GM13976 (cell line): ENCODE data around the gene MMS19.
A peak's percentile ranks its signal among the peaks of the same experiment; 100 is the strongest.

Experiments used
- DNase-seq: peaks from one replicate; pipeline ENCODE4 v3.0.0; 2012; ENCODE audit warnings: low spot score
- in situ Hi-C: fragments of 300-500 bp; cut with MboI; formaldehyde crosslinking; loops from one replicate; pipeline ENCODE4 v1.12.0; 2022; ENCODE audit warnings: low sequenced_read_pairs, mixed read lengths, inconsistent platforms; ENCODE audit not compliant: unreplicated experiment
- TF ChIP-seq, protein P1 (sequence below): IDR thresholded peaks from 2 replicates; pipeline ENCODE4 v1.5.1; 2012; ENCODE audit warnings: borderline replicate concordance, mild to moderate bottlenecking; ENCODE audit not compliant: insufficient read depth; ENCODE audit errors: extremely low read depth, missing control alignments, control extremely low read depth

Gene MMS19

GRCh38 chr10:97466755-97467154, 31.5 kb downstream of the MMS19 start:
- TF ChIP-seq, protein P1, sequence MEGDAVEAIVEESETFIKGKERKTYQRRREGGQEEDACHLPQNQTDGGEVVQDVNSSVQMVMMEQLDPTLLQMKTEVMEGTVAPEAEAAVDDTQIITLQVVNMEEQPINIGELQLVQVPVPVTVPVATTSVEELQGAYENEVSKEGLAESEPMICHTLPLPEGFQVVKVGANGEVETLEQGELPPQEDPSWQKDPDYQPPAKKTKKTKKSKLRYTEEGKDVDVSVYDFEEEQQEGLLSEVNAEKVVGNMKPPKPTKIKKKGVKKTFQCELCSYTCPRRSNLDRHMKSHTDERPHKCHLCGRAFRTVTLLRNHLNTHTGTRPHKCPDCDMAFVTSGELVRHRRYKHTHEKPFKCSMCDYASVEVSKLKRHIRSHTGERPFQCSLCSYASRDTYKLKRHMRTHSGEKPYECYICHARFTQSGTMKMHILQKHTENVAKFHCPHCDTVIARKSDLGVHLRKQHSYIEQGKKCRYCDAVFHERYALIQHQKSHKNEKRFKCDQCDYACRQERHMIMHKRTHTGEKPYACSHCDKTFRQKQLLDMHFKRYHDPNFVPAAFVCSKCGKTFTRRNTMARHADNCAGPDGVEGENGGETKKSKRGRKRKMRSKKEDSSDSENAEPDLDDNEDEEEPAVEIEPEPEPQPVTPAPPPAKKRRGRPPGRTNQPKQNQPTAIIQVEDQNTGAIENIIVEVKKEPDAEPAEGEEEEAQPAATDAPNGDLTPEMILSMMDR = no peak
- no peak for DNase-seq
- in situ Hi-C loops = no loop called here

DNA sequence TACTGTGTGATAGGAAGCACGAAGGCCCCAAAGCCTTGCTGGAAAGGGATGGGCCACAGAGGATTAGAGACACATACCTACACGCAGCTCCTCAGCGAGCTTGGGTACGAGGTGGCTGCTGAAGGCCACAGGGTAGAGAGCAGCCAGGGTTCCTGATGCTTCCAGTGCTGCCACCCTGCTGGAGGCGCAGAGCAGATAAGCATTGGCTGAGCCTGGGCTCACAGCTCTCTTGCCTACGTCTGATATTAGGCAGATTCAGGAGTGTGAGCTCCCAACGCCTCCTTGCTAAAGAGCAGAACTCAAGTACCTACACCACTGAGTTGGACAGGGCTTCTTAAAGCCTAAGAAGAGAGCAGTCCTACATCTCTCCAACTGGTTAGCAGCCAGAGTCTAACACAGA, 32.2 kb downstream of the MMS19 start:
- TF ChIP-seq, protein P1 = no peak
- in situ Hi-C loops = no loop called here
- DNase-seq = no peak

GRCh38 chr10:97464226-97464625, 34.0 kb downstream of the MMS19 start:
- in situ Hi-C loops = no loop called here
- TF ChIP-seq, protein P1 = no peak

DNA sequence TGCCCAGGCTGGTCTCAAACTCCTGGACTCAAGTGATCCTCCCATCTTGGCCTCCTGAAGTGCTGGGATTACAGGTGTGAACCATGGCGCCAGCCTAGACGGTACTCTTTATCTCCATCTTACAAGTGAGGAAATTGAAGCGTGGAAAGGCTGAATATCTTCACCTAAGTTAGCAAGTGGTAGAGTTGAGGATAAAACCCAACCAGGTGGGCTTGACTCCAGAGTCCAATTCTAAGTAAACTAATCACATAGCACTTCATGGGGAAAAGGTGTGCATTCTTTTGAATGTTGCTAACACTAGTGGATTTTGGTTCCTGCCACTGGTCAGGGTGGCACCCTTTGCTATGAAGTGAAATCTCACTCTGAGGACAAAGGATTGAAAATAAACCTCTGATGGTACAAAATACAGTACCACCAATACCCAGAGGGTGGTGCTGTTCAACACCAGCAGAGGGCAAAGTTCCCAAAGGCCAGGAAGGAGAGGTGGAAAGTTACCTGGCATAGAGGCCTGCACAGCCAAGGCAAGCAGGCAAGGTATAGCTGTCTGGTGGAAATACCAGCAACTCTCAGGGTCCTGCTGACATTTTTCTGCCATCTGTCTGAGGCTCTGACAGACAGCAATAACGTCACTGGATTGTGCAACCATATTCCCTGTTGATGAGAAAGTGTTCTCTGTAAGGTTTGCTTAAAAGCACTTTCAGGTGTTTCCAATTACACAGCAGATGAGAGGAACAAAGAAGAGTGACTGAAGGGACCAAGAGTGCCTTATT, 34.7 kb downstream of the MMS19 start:
- in situ Hi-C loops = no loop called here
- DNase-seq = peak; percentile 58
- TF ChIP-seq, protein P1 = peak; percentile 56

More at GRCh38 chr10:97464226-97464625, 34.0 kb downstream of the MMS19 start:
- DNase-seq = no peak

- TF ChIP-seq, protein P1 = no peak
- in situ Hi-C loops = no loop called here
- no peak for DNase-seq
Measured at GRCh38 chr10:97462309-97462708, 35.9 kb downstream of the MMS19 start.

DNA sequence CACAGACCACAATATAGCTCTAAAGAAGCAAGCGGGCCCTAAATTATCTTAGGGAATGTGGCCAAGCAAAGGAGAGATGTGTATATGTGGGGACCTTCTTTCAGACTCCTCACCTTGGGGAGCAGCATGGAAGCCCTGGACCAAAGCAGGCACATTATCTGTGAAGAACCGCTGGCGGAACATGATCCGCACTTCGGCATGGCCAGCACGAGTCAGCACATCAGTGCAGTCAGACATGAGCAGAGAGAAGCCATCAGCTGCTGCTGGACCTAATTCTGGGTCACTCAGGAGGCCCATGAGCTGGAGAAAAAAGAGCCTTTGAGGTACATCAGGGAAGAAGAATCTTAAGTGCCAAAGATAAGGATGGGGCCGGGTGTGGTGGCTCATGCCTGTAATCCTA, 38.3 kb downstream of the MMS19 start:
- in situ Hi-C loops = no loop called here
- no peak for DNase-seq
- TF ChIP-seq, protein P1 = no peak
